Stimulated activated CD8-positive, alpha-beta memory T cell treated with anti-CD3 and anti-CD28 coated beads, Interleukin-15, amount 100 ng/mL, for 4 hours (primary cell): ENCODE results near the gene AQP6.

Experiments used
- DNase-seq, 2 donors: peaks; one replicate each; pipeline ENCODE4 v3.0.0-alpha.2; 2020; ENCODE audit warnings: low read depth in 2 of 2

The AQP6 gene

GRCh38 chr12:49972641-49973360 lies at the start of gene AQP6:
Gene AQP6, plus strand, starts transcription at chr12:49972947. Its CDS starts 227 bp downstream, at chr12:49973174.
- no peak for DNase-seq

- no peak for DNase-seq
Observed at GRCh38 chr12:49923035-49923644, 49.6 kb upstream of the AQP6 start.

- DNase-seq, result no peak
Observed at GRCh38 chr12:49923880-49924556, 48.7 kb upstream of the AQP6 start.

- no peak for DNase-seq
Observed at GRCh38 chr12:49924628-49925246, 48.0 kb upstream of the AQP6 start.

- no peak for DNase-seq
Observed at GRCh38 chr12:49925433-49926204, 47.1 kb upstream of the AQP6 start.

GRCh38 chr12:49928471-49928870 lies 44.3 kb upstream of the AQP6 start:
- no peak for DNase-seq

- DNase-seq, result no peak
Observed at GRCh38 chr12:49929581-49929980, 43.2 kb upstream of the AQP6 start.

GRCh38 chr12:49930515-49931288 lies 42.0 kb upstream of the AQP6 start:
- DNase-seq, result no peak

- DNase-seq, result no peak
Observed at GRCh38 chr12:49932023-49932422, 40.7 kb upstream of the AQP6 start.

GRCh38 chr12:49932533-49933130 lies 40.1 kb upstream of the AQP6 start:
- DNase-seq, result no peak

- no peak for DNase-seq
Observed at GRCh38 chr12:49933796-49934195, 39.0 kb upstream of the AQP6 start.

- DNase-seq, result no peak
Observed at GRCh38 chr12:49934505-49934904, 38.2 kb upstream of the AQP6 start.

GRCh38 chr12:49936925-49937324 lies 35.8 kb upstream of the AQP6 start:
- no peak for DNase-seq

- DNase-seq, result no peak
Observed at GRCh38 chr12:49937639-49938300, 35.0 kb upstream of the AQP6 start.

- no peak for DNase-seq
Observed at GRCh38 chr12:49939307-49939706, 33.4 kb upstream of the AQP6 start.

- DNase-seq, result no peak
Observed at GRCh38 chr12:49939707-49940106, 33.0 kb upstream of the AQP6 start.

- DNase-seq, result no peak
Observed at GRCh38 chr12:49941556-49942511, 30.9 kb upstream of the AQP6 start.

GRCh38 chr12:49942512-49942893 lies 30.2 kb upstream of the AQP6 start:
- no peak for DNase-seq
